HepG2 (cell line): Measurements from ENCODE around the gene NEDD4L. TPM values are rescaled to one million over a fixed set of nuclear protein-coding genes. Genes with fewer than 3 reads are reported as not detected.

Experiments
- CBX5 ChIP-seq: sonication (generic); formaldehyde crosslinking; IDR thresholded peaks from 2 replicates; pipeline ENCODE4 v1.4.0; 2020; ENCODE audit warnings: missing genetic modification reagents, borderline replicate concordance
- ERF ChIP-seq: IDR thresholded peaks from 2 replicates; pipeline ENCODE4 v1.6.1; 2018; ENCODE audit warnings: missing biosample characterization, missing genetic modification reagents
- FOXJ3 ChIP-seq: sonication (generic); formaldehyde crosslinking; IDR thresholded peaks from 2 replicates; pipeline ENCODE4 v1.4.0; 2020; ENCODE audit warnings: missing genetic modification reagents, mild to moderate bottlenecking, borderline replicate concordance
- HDAC2 ChIP-seq: sonication (generic); formaldehyde crosslinking; IDR thresholded peaks from 2 replicates; pipeline ENCODE4 v1.4.0; 2020; ENCODE audit warnings: missing genetic modification reagents
- JUND ChIP-seq: sonication (generic); formaldehyde crosslinking; IDR thresholded peaks from 2 replicates; pipeline ENCODE4 v1.8.0; 2022; ENCODE audit warnings: mild to moderate bottlenecking, missing genetic modification reagents
- KDM2A ChIP-seq: sonication (generic); formaldehyde crosslinking; IDR thresholded peaks from 2 replicates; pipeline ENCODE4 v1.4.0; 2020; ENCODE audit warnings: low read depth, missing genetic modification reagents, borderline replicate concordance
- MATR3 ChIP-seq: sonication (generic); formaldehyde crosslinking; IDR thresholded peaks from 2 replicates; pipeline ENCODE4 v1.4.0; 2020; ENCODE audit warnings: missing genetic modification reagents
- MYNN ChIP-seq: sonication (generic); formaldehyde crosslinking; IDR thresholded peaks from 2 replicates; pipeline ENCODE4 v1.4.0; 2020; ENCODE audit warnings: mild to moderate bottlenecking, low read depth, missing genetic modification reagents
- NFAT5 ChIP-seq: sonication (generic); formaldehyde crosslinking; IDR thresholded peaks from 2 replicates; pipeline ENCODE4 v1.4.0; 2020; ENCODE audit warnings: missing genetic modification reagents
- NFATC3 ChIP-seq: sonication (generic); formaldehyde crosslinking; IDR thresholded peaks from 2 replicates; pipeline ENCODE4 v1.5.1; 2020; ENCODE audit warnings: mild to moderate bottlenecking, missing genetic modification reagents
- SRY ChIP-seq: sonication (generic); formaldehyde crosslinking; IDR thresholded peaks from 2 replicates; pipeline ENCODE4 v1.8.0; 2022; ENCODE audit warnings: mild to moderate bottlenecking, missing genetic modification reagents
- TIGD3 ChIP-seq: sonication (generic); formaldehyde crosslinking; IDR thresholded peaks from 2 replicates; pipeline ENCODE4 v1.5.1; 2020; ENCODE audit warnings: mild to moderate bottlenecking, missing genetic modification reagents, borderline replicate concordance
- ZBTB39 ChIP-seq: sonication (generic); formaldehyde crosslinking; IDR thresholded peaks from 2 replicates; pipeline ENCODE4 v1.5.0; 2020; ENCODE audit warnings: missing genetic modification reagents
- ZFP1 ChIP-seq: IDR thresholded peaks from 2 replicates; pipeline ENCODE4 v1.6.1; 2016
- ZFP36L1 ChIP-seq: sonication (generic); formaldehyde crosslinking; IDR thresholded peaks from 2 replicates; pipeline ENCODE4 v1.8.0; 2022; ENCODE audit warnings: mild to moderate bottlenecking, missing genetic modification reagents, moderate library complexity
- ZFY ChIP-seq: sonication (generic); formaldehyde crosslinking; IDR thresholded peaks from 2 replicates; pipeline ENCODE4 v1.4.0; 2020; ENCODE audit warnings: missing genetic modification reagents
- ZNF280B ChIP-seq: sonication (generic); formaldehyde crosslinking; IDR thresholded peaks from 2 replicates; pipeline ENCODE4 v1.5.0; 2020; ENCODE audit warnings: missing genetic modification reagents, mild to moderate bottlenecking, borderline replicate concordance
- ZNF597 ChIP-seq: sonication (generic); formaldehyde crosslinking; IDR thresholded peaks from 2 replicates; pipeline ENCODE4 v1.5.0; 2020; ENCODE audit warnings: missing genetic modification reagents
- polyA plus RNA-seq, 8 experiments: library from polyadenylated mRNA; depleted of rRNA in 3 of 8; stranded (reverse) in 7 of 8; unstranded in 1 of 8; fragments of >200 nt; fragmentation: Illumina TruSeq in 4 of 8; extraction: Trizol in 4 of 8; gene quantifications; 2 replicates each; pipeline versions ENCODE4 v1.2.1 to v1.2.3, GENCODE V29; 2011 to 2016; ENCODE audit warnings: low read depth in 4 of 8, missing spikeins in 1 of 8, mixed read lengths in 1 of 8; ENCODE audit not compliant: insufficient read depth in 1 of 8
- total RNA-seq, 5 experiments: library from RNA; depleted of rRNA; stranded (reverse); fragments of >200 nt; fragmentation: Illumina TruSeq; extraction: Trizol; gene quantifications; 2 replicates each; pipeline ENCODE4 v1.2.3, GENCODE V29; 2016; ENCODE audit warnings: low read depth in 1 of 5

The NEDD4L gene
- total and polyA plus RNA-seq, 2 of the 13 experiments (the other 11 are each of a cell fraction or from before 2014, with no cell fraction given), result 168 to 390 TPM

- TF ChIP-seq NFAT5 (no peak), JUND (CRISPR knock-in tag) (no peak), KDM2A (CRISPR knock-in tag) (no peak), ZFP36L1 (CRISPR knock-in tag) (no peak), FOXJ3 (CRISPR knock-in tag) (no peak), TIGD3 (no peak), MATR3 (CRISPR knock-in tag) (no peak), SRY (CRISPR knock-in tag) (no peak; the same call in 1 of the 2 replicates), HDAC2 (CRISPR knock-in tag) (no peak), NFATC3 (CRISPR knock-in tag) (no peak), ZNF597 (CRISPR knock-in tag) (no peak), ZFP1 (CRISPR knock-in tag) (no peak), ZBTB39 (CRISPR knock-in tag) (no peak), ZFY (no peak; the same call in none of the 2 replicates), ERF (CRISPR knock-in tag) (no peak), CBX5 (CRISPR knock-in tag) (no peak; the same call in 1 of the 2 replicates), ZNF280B (CRISPR knock-in tag) (0 out of 2 replicates have a peak, but pooled peaks have one; percentile 28), MYNN (no peak)
Measured at GRCh38 chr18:58416014-58416703, 372.1 kb downstream of the NEDD4L start (continued).
